GM18508 (cell line): ENCODE data around the gene SPIRE1.
"Not testable (repeated sequence)": the region's sequence is repeated elsewhere in the genome, so short reads cannot be mapped to it uniquely, and the experiment has no call there.

Experiments used
- ATAC-seq: cut with Tn5 transposase; IDR thresholded peaks from one replicate; pipeline ENCODE4 v1.9.1; 2021; ENCODE audit warnings: moderate number of reproducible peaks; ENCODE audit not compliant: insufficient read depth, unreplicated experiment

Gene SPIRE1

DNA sequence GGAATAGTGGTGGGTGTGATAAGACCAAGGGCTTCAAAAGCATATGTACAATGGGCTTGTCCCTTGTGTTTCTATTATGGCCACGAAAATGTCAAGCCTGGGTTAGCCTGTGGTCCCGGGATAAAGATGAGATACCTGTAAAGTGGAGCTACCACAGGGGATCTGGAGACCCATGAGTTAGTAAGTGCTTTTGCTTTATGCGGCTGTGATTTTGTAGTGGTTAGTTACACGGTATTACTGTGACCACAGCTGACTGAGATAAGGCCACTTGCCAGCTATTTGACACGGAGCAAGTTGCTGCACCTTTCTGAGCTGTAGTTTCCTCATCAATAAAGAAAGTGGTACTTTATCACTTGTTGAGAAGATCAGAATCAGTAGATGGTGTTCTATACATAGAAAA, 150.9 kb downstream of the SPIRE1 start:
- no peak for ATAC-seq

DNA sequence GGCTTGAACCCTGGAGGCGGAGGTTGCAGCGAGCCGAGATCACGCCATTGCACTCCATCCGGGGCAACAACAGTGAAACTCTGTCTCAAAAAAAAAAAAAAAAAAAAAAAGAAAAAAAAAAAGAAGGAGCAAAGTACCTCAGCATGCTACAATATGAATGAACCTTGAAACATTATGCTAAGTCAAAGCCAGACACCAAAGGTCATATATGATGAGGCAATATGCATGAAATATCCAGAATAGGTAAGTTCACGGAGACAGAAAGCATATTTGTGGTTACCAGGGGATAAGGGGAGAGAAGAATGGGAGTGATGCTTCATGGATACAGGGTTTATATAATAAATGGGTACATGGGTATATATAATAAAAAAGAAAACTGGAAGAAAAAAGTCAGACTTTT, 156.9 kb downstream of the SPIRE1 start:
- no peak for ATAC-seq

DNA sequence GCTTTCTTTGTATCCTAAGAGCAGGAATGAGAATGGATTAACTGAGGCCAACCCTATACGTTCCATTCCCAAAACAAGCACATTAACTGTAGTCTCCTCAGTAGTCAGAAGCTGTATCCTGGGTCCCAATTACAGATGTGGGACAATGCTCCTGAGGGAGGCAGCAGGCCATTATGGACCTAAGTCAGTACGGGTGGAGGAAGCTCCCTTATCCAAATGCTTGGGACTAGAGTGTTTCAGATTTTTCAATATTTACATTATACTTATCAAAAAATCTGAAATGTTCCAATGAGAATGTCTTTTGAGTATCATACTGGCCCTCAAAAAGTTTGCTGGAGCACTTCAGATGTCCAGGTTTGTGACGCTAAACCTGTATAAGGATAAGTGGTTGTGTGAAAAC, 160.1 kb downstream of the SPIRE1 start:
- ATAC-seq = no peak

DNA sequence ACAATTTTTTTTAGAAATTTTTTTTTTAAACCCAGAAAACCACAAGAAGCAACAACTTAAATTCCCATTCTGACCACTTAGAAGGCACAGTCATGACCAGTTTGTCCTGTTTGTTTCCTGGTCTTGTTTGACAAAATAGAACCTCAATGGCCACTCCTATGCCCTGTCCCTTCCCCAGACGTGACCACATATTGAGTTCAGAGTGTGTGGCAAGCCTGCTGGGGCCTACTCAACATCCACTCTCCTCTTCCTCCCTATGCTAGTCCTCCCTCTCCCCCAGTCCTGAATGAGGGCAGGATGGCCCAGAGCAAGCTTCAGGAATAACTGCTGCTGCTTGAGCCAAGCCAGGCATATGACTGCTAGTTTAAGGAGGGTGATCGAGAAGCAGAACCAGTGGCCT, 160.6 kb downstream of the SPIRE1 start:
- no peak for ATAC-seq

DNA sequence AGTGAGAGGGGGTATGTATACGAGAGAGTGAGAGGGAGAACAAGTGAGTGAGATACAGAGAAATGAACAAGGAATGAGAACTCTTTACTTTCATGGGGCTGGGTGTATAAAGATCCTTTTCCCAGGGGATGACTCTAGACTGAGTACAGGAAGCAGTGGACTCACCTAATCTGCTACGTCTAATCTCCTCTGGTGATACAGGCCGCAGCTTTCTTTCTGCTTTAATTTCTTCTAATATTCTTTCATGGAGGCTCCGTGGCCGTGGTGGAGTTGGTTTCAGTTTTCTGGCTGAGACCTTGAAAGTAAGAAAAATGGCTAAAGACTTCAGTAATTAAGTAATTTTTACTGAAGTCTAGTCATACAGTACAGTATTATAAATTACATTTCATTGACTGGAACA, 165.0 kb downstream of the SPIRE1 start:
- ATAC-seq = no peak

DNA sequence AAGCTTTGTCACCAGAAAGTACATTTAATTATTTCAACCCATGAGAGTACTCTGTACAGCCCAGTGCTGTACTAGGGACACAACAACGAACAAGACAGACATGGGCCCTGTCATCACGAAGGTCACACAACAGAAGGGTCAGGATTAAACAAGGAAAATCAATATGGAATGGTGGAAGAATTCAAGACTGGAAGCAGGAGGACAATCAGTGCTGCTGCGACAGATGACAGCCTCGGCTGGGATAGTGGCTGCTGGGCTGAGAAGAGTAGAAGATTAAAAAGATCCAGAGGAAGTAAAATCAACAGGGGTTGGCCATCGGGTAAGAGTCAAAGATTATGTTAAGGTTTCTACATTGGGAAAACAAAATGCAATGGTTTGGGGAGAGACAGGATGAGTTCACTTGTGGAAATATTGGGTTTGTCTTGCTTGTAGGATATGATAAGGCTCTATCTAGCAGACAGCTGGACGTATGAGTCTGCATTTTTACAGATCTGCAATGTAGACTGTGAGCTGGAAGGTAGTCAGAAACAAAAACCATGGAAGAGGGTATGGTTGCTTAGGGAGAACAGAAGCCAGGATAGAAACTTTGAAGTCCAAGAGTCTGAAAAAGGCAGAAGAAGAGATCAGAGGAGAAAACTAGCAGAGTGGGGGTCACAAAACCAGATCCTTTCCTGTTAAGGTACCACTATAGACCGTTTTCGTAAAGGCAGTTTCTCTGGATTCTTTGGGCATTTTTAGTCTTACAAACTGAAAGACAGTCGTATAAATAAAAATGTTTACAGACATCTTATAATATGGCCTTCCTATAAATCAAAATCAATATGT, 166.1 kb downstream of the SPIRE1 start:
- no peak for ATAC-seq

DNA sequence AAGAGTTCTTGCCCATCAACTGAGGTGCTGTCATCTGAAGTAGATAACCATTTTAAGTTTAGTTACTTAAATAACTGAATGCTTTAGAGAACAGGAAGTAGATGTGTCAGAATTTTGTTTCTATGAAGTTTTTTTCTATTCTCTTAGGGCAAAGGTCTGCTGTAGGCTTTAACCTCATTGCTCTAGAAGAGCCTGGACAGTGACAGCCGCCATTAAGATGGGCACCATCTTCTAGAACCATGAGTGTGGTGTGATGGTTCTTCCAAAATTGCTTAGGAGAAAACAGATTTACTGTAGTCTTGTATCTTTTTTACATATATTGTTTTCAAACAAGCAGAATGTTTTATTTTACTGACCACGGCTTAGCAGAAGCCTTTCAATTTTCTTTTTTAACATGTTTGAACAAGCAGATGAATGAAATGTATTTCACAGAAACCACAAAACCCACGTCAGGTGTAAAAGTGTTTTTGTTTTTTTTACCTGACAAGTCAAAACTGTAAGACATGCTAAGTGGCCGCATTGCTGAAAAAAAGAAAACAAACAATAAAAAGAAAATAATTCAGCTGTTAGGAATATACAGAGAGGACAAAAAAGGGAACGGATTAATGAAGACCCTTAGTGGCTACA, 172.3 kb downstream of the SPIRE1 start:
- ATAC-seq = no peak

DNA sequence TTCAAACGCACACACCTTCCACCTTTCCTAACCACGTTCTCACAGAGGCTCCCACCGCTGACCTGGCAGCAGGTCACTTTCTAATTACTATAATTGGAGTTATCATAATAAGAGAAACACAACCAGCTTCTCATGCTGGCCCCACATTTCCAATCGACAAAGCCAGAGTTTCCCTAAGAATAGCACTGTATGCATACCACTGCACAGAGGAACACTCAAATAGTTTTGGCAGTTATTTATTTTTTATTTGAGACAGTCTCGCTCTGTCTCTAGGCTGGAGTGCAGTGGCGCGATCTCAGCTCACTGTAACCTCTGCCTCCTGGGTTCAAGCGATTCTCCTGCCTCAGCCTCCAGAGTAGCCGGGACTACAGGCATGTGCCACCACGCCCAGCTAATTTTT, 176.0 kb downstream of the SPIRE1 start:
- ATAC-seq = not testable (repeated sequence)

DNA sequence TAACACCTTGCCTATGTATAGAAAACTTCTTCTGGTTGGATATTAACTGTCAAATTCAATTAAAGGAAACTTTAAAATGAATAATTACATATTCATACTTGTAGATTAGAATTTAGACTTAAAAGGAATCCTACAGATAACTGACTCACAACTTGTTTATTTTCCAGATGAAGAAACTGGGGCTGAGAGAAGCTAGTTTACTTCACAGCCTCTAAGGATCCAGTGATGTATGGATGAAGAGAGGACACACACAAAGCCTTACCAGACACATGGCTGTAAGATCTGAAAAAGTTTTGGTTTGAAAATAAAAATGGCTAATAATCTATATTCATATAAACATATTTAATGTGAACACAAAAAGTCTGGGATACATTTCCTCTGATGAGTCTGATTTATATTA, 177.9 kb downstream of the SPIRE1 start:
- no peak for ATAC-seq

DNA sequence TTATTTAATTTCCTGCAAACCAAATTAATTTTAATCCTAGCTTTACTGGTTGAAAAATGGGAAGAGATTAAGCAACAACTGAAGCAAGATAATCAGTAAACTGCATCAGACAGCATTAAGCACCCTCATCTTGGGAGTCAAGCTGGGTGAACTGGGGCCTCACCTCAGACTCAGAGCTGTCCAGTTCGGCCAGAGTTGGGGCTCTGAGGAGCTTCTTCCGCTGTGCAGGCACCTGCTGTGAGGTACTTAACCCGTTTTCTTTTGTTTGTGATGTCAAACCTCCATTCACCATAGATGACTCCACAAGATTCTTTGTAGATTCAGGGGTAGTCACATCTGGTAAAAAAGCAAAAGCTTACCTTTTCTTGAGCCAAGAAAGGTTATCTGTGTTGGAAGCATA, 178.4 kb downstream of the SPIRE1 start:
- ATAC-seq = no peak

DNA sequence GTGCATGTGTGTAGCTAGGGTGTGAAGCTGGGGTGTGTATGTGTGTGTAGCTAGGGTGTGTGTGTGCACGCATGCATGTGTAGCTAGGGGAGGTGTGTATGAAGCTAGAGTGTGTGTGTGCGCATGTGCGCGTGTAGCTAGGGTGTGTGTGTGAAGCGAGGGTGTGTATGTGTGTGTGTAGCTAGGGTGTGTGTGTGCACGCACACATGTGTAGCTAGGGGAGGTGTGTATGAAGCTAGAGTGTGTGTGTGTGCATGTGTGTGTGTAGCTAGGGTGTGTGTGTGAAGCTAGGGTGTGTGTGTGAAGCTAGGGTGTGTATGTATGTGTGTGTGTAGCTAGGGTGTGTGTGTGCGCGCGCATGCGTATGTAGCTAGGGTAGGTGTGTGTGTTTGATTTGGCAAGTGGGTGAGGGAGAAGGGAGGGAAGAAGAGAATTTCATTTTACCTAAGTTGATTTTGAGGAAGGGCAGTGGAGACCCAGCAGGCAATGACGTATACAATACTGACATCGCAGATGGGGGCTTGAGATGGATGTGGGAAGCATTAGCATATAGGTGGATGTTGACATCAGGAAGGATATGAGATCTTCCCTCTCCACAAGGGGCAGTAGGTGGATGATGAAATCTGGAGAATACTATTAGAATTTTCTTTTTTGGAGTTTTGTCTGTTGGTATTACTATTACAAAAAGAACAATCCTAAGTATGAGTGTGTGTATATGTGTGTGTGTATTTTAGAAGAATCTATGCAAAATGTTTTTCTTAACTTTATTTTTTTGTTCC, 179.4 kb downstream of the SPIRE1 start:
- no peak for ATAC-seq

DNA sequence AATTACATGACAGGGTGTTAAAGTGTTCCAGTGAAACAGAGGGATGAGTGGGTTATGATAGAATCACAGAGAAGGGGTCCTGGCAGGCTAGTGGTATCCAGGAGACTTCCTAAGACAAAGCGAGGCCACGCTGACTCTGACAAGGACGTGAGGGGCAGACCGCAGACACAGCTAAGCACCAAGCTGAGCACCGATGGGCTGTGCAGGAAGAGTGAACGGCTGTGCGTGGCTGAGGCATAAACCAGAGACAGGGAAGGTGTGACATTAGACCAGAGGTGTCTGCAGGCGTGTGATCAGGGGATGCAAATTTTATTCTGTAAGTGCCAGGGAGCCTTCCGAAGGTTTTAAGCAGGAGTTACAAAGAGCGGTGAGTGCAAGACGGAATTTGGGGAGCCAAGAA, 180.3 kb downstream of the SPIRE1 start:
- no peak for ATAC-seq

DNA sequence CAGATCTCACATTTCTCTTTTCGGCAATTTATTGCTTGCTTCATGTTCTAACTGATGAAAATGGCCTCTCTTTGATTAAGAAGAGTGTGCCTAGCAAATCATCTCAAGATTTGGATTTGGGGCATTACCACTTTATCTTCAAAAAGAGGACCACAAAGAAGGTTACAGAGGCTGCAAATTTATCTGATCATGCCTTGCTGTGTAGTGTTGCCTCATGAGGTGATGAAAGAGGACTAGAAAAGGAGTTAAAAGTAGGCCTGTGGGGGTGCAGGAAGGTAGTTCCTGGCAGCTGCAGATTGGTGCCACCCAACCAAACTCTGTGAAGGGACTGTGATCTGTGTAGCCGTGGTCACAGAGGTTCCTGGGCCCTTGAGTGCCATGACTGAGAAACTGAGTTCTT, 181.0 kb downstream of the SPIRE1 start:
- no peak for ATAC-seq

DNA sequence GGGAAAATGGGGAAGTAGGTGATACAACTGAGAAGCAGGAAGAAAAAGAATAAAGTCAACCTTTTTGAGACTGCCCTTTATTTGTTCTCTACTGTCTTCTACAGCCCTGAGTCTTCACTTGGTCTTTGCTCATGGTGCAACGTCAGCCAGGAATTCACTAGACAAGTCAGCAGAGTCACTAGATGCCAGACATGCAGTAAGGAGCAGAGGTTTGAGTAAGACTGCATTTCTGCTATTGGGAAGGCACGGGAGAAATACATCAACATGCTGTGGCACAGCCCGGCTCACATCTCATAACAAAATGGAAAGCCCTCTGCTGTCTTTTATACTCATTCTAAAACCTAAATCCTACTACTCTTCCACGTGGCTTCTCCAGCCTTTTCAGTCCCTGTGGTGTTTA, 183.0 kb downstream of the SPIRE1 start:
- ATAC-seq = no peak

DNA sequence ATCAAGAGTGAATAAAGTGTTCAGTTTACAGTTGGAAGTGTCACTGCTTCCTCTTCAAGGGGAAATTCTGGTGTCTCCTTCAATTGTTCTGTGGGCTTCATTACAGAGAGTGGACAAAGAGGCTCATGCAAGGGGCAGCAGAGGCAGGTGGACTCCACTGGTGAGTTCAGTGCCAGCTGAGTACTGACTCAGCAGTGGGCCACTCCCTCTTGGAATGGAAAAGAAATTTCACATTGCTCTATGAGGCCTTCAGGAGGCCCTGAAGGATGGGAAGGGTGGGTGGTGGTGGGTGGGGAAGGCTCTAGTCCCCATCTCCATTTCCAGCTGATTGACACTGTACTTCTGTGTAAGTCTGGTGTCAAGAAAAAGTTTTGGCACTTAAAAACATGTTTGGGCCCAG, 183.8 kb downstream of the SPIRE1 start:
- no peak for ATAC-seq

DNA sequence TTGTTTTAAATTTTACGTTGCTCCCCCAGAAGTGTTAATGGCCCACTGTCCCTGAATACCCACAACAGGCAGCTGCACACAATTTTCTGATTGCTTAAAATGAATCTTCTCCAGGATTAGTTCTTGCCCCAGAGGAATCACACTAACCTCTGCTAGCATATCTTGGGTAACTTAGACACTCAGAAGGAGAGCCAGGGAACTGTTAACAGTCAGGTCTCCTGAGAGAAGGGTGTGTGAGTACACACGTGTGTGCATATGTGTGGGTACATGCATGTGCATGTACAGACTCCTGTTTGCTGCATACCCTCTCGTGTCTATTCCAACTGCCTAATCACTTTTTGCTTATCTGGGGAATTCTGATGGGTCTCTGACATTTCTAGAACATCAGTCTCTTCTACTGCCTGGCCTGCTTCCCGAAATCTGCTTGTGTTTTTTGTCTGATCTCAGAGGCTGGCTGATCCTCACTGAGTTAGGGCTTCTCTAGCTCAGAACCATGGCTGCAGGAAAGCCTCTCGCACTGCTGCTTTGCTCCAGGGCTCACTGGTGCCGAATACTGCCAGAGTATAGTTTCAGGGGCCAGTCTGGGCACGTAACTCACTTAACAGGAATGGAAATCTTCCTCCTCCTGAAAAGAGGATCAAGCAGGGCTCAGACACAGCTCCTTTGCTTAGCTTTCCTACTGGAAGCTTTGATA, 187.4 kb downstream of the SPIRE1 start:
- no peak for ATAC-seq

DNA sequence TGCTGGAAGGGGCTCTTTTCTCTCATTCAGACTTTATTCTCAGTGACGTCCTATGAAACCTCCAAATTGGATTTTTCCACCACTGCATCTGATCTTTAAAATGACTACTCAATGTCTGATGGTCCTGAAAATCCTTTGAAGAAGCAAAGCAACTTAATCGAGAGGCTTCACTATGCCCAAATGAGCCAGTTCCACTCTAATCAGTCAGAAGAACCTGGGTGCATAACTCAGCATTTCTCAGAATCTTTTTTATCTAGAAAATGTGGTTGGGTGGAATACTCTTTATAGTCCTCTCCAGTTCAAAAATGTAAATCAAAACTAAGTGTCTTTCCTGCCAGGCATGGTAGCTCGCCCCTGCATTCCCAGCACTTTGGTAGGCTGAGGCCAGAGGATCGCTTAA, 189.5 kb downstream of the SPIRE1 start:
- ATAC-seq = no peak

DNA sequence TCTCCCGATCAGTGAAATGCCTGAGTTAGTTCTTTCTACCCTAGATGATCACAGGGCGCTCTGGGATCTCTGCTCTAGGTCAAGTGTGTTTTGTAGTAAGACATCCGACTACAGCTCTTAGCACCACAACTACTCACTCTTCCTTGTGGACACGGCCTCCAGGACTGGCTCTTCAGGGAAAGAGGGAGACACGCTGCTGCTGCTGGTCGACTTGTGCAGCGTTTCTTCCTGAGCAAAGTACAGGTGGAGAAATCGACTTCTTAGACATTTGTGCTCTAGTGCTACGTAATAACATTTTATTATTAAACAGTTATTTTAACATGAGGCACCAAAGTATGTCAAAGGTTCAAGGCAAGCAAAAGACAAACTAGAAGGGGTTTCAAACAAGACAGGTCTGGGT, 193.2 kb downstream of the SPIRE1 start:
- no peak for ATAC-seq

DNA sequence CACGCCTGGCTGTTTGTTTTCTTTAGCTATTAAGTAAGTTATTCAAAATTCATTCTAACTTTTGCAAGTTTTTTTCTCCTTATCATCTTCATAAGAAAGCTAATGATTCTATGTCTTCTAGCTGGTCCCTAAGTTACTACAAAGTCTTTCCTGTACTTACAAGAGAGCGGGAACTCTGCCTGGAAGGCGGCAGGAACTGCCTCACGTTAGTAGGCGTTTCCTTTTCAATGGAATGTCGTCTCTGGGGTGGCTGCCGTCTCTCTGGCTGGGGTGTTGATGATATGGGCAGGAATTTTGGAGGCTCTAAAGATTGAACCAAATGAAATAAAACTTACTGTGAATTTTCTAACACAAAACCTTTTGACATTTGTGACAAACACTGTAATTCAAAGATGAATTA, 194.7 kb downstream of the SPIRE1 start:
- ATAC-seq = no peak

DNA sequence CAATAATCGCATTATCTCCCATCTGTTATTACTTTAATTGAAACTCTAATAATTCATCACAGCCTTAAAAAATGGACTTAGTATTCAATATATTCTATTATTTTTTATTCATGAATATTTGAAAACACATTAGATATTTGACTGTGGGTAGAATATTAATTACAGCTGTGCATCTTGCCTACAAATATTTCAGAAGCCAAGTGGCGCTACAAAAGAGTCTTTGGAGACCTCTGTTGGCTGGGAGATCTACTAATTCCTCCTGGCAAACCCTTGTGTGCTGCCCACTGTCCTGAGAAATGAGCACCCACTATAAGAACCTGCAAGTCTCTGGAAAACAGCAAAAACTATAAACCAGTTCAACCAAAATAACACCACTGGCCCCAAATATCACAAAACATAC, 195.7 kb downstream of the SPIRE1 start:
- no peak for ATAC-seq

DNA sequence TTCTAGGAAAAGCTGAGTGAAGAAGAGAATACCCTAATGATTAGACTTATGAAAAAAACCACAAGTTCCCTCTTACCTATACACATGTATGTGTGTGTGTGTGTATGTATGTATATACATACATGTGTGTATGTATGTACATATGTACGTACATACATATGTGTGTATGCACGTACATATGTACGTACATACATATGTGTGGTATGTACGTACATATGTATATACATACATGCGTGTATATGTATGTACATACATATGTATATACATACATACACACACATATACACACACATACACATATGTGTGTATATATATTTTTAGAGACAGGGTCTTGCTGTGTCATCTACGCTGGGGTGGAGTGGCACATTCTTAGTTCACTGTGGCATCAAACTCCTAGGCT, 196.6 kb downstream of the SPIRE1 start:
- ATAC-seq = no peak
